Activated B cell treated with CpG ODN at 0.5 μM for 24 hours (primary cell): ENCODE data around the gene CATSPER3. TPM values are rescaled to one million over a fixed set of nuclear protein-coding genes. Genes with fewer than 3 reads are reported as not detected.
A peak's percentile ranks its signal among the peaks of the same experiment; 100 is the strongest.

Experiments used
- ATAC-seq: fragments of 200-7000 bp; cut with Tn5 transposase; one replicate; pipeline ENCODE4 v1.10.0; 2021; ENCODE audit warnings: low read depth, mild to moderate bottlenecking, moderate library complexity
- CTCF ChIA-PET: fragments of 350-600 bp; sonication (Branson Sonifier 250); formaldehyde crosslinking; loops from one replicate; lab custom pipeline; 2021; ENCODE audit warnings: antibody characterized with exemption; lab: Charles Lee
- POLR2A ChIA-PET: fragments of 350-600 bp; sonication (Branson Sonifier 250); formaldehyde crosslinking; loops from one replicate; lab custom pipeline; 2021; ENCODE audit warnings: antibody characterized with exemption; lab: Charles Lee
- DNase-seq: peaks from one replicate; pipeline ENCODE4 v3.0.0; 2022
- H3K27ac Mint-ChIP-seq: one replicate; pipeline ENCODE4 v1.8.0; 2020; ENCODE audit warnings: mixed read lengths
- H3K27me3 Mint-ChIP-seq: one replicate; pipeline ENCODE4 v1.8.0; 2021; ENCODE audit warnings: mixed read lengths
- H3K36me3 Mint-ChIP-seq: one replicate; pipeline ENCODE4 v1.8.0; 2021; ENCODE audit warnings: low read depth, mixed read lengths
- H3K4me1 Mint-ChIP-seq: one replicate; pipeline ENCODE4 v1.8.0; 2021; ENCODE audit warnings: mixed read lengths
- H3K4me3 Mint-ChIP-seq: one replicate; pipeline ENCODE4 v1.8.0; 2020; ENCODE audit warnings: mild to moderate bottlenecking, mixed read lengths
- H3K9me3 Mint-ChIP-seq: one replicate; pipeline ENCODE4 v1.8.0; 2020; ENCODE audit warnings: mixed read lengths
- CTCF ChIP-seq: fragments of 200-600 bp; IDR thresholded peaks from one replicate; pipeline ENCODE4 v1.8.0; 2022; ENCODE audit warnings: antibody characterized with exemption, mild to moderate bottlenecking
- intact Hi-C: fragments of 100-400 bp; cut with micrococcal nuclease; formaldehyde crosslinking; loops from one replicate; pipeline ENCODE4 v1.15.1; 2024
- total RNA-seq: library from RNA; stranded (reverse); gene quantifications from 2 replicates; pipeline ENCODE4 v1.2.3, GENCODE V29; 2022

Gene CATSPER3
- total RNA-seq, 1 donor from 2014 or later, result 0.95 TPM

- ChIA-PET POLR2A (interaction anchor here (0.6 kb wide), 1 partner anchor 937 kb away, joined by 3 read pairs; no protein-coding TSS in a partner anchor), CTCF (no interaction called here)
- H3K9me3 Mint-ChIP-seq, result no peaks in the 10 kb centered on the region
- H3K4me1 Mint-ChIP-seq, result peaks cover 50% of the 10 kb centered on the region
- no peak overlapping the region for H3K27ac Mint-ChIP-seq
- intact Hi-C loops, result loop anchor here (10.0 kb wide), 2 partner anchors 296 to 344 kb away; partner anchors contain the start of genes DDX46 and MACROH2A1
- no peak for TF ChIP-seq CTCF
- H3K36me3 Mint-ChIP-seq, result no peaks in the 10 kb centered on the region
- no peak for DNase-seq
- peak overlapping the region; percentile 46 for H3K4me3 Mint-ChIP-seq
- no peak for ATAC-seq
- H3K27me3 Mint-ChIP-seq, result peaks cover 64% of the 10 kb centered on the region
Measured at GRCh38 chr5:135050244-135050767, 82.6 kb downstream of the CATSPER3 start.

- Mint-ChIP-seq H3K36me3 (no peaks in the 10 kb centered on the region), H3K4me3 (no peak overlapping the region), H3K27ac (no peak overlapping the region), H3K9me3 (no peaks in the 10 kb centered on the region), H3K27me3 (peaks cover 56% of the 10 kb centered on the region), H3K4me1 (peaks cover 49% of the 10 kb centered on the region)
- no peak for TF ChIP-seq CTCF
- DNase-seq (no peak), ATAC-seq (no peak)
- ChIA-PET POLR2A (no interaction called here), CTCF (no interaction called here)
- intact Hi-C loops, result loop anchor here (10.0 kb wide), 2 partner anchors 297 to 343 kb away; partner anchors contain the start of genes DDX46 and MACROH2A1
Measured at GRCh38 chr5:135051399-135051798, 83.7 kb downstream of the CATSPER3 start.

- ATAC-seq (no peak), DNase-seq (no peak)
- no peaks in the 10 kb centered on the region for H3K36me3 Mint-ChIP-seq
- POLR2A ChIA-PET, result interaction anchor here (2.2 kb wide), 1 partner anchor 21 kb away, joined by 8 read pairs; no protein-coding TSS in a partner anchor
- no peaks in the 10 kb centered on the region for H3K9me3 Mint-ChIP-seq
- no peak for TF ChIP-seq CTCF
- intact Hi-C loops, result loop anchor here (10.0 kb wide), 2 partner anchors 297 to 343 kb away; partner anchors contain the start of genes DDX46 and MACROH2A1
- H3K4me3 Mint-ChIP-seq, result no peak overlapping the region
- peaks cover 49% of the 10 kb centered on the region for H3K4me1 Mint-ChIP-seq
- no peak overlapping the region for H3K27ac Mint-ChIP-seq
- CTCF ChIA-PET, result no interaction called here
- peaks cover 54% of the 10 kb centered on the region for H3K27me3 Mint-ChIP-seq
Measured at GRCh38 chr5:135051872-135052271, 84.2 kb downstream of the CATSPER3 start.

GRCh38 chr5:135052511-135053145 is 84.9 kb downstream of the CATSPER3 start:
- ChIA-PET CTCF (interaction anchor here (1.0 kb wide), 1 partner anchor 13 kb away, joined by 3 read pairs; no protein-coding TSS in a partner anchor), POLR2A (interaction anchor here (0.7 to 2.2 kb wide), 5 partner anchors 9 to 148 kb away, joined by 3 to 8 read pairs (median 4); partner anchors contain the start of gene PCBD2)
- peaks cover 47% of the 10 kb centered on the region for H3K27me3 Mint-ChIP-seq
- ATAC-seq (no peak), DNase-seq (no peak)
- H3K9me3 Mint-ChIP-seq, result no peaks in the 10 kb centered on the region
- intact Hi-C loops, result loop anchor here (1.0 to 10.0 kb wide), 3 partner anchors 13 to 342 kb away; partner anchors contain the start of genes DDX46 and MACROH2A1
- peak overlapping the region; percentile 67 for H3K4me3 Mint-ChIP-seq
- peak overlapping the region; percentile 78 for H3K27ac Mint-ChIP-seq
- no peaks in the 10 kb centered on the region for H3K36me3 Mint-ChIP-seq
- H3K4me1 Mint-ChIP-seq, result peaks cover 49% of the 10 kb centered on the region
- no peak for TF ChIP-seq CTCF

- Mint-ChIP-seq H3K4me1 (peaks cover 49% of the 10 kb centered on the region), H3K36me3 (no peaks in the 10 kb centered on the region), H3K4me3 (peak overlapping the region; percentile 67), H3K27me3 (peaks cover 41% of the 10 kb centered on the region), H3K27ac (peak overlapping the region; percentile 78), H3K9me3 (no peaks in the 10 kb centered on the region)
- intact Hi-C loops, result loop anchor here (1.0 to 10.0 kb wide), 3 partner anchors 14 to 342 kb away; partner anchors contain the start of genes DDX46 and MACROH2A1
- DNase-seq (peak; percentile 53), ATAC-seq (peak; percentile 95)
- POLR2A ChIA-PET, result interaction anchor here (0.7 to 2.2 kb wide), 5 partner anchors 10 to 149 kb away, joined by 3 to 8 read pairs (median 4); partner anchors contain the start of gene PCBD2
- CTCF ChIA-PET, result interaction anchor here (0.8 to 1.0 kb wide), 2 partner anchors 14 to 139 kb away, joined by 3 read pairs; no protein-coding TSS in a partner anchor
- TF ChIP-seq CTCF, result no peak
Measured at GRCh38 chr5:135053278-135053677, 85.6 kb downstream of the CATSPER3 start.
